Stomach (tissue), 4 donors: ENCODE results near the gene TNRC18.

Source experiments
- CTCF ChIP-seq, 7 experiments: fragments of 450-650 bp in 4 of 7; fragments of 200-600 bp in 3 of 7; sonication (generic) in 3 of 7; IDR thresholded peaks; one replicate each; pipeline ENCODE4 v1.5.1; 2016 to 2019; ENCODE audit warnings: antibody characterized with exemption in 7 of 7, control low read depth in 2 of 7, mild to moderate bottlenecking in 1 of 7
- EP300 ChIP-seq: sonication (generic); formaldehyde crosslinking; IDR thresholded peaks from one replicate; pipeline ENCODE4 v1.6.1; 2017; ENCODE audit warnings: antibody characterized with exemption
- POLR2A ChIP-seq, 4 donors: fragments of 450-650 bp; IDR thresholded peaks; one replicate each; pipeline ENCODE4 v1.6.1; 2016; ENCODE audit warnings: antibody characterized with exemption in 4 of 4, control low read depth in 2 of 4, mild to moderate bottlenecking in 1 of 4, moderate library complexity in 1 of 4

- TF ChIP-seq CTCF (IDR thresholded peaks at IDR 0.05) (no peak), POLR2A (IDR thresholded peaks at IDR 0.05) (no peak), EP300 (no peak)
These were observed 42.9 kb upstream of the TNRC18 start for GRCh38 chr7:5466551-5466950.
